SKM-1 treated with dmso at 0.1 percent for 144 hours (cell line): ENCODE measurements around the gene SCN4B.
"Not testable (repeated sequence)": the region's sequence is repeated elsewhere in the genome, so short reads cannot be mapped to it uniquely, and the experiment has no call there.

ENCODE experiments used
- DNase-seq: peaks from one replicate; lab custom pipeline; 2025; ENCODE audit not compliant: unreplicated experiment; lab: John Stamatoyannopoulos, UW

Gene SCN4B, protein sequence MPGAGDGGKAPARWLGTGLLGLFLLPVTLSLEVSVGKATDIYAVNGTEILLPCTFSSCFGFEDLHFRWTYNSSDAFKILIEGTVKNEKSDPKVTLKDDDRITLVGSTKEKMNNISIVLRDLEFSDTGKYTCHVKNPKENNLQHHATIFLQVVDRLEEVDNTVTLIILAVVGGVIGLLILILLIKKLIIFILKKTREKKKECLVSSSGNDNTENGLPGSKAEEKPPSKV

GRCh38 chr11:118152552-118153471, at the start of gene SCN4B:
Gene SCN4B (minus strand): TSS chr11:118152823. CDS start chr11:118152673, 150 bp downstream.
- DNase-seq: no peak

GRCh38 chr11:118201966-118202365, 49.3 kb upstream of the SCN4B start:
- no peak for DNase-seq

DNA sequence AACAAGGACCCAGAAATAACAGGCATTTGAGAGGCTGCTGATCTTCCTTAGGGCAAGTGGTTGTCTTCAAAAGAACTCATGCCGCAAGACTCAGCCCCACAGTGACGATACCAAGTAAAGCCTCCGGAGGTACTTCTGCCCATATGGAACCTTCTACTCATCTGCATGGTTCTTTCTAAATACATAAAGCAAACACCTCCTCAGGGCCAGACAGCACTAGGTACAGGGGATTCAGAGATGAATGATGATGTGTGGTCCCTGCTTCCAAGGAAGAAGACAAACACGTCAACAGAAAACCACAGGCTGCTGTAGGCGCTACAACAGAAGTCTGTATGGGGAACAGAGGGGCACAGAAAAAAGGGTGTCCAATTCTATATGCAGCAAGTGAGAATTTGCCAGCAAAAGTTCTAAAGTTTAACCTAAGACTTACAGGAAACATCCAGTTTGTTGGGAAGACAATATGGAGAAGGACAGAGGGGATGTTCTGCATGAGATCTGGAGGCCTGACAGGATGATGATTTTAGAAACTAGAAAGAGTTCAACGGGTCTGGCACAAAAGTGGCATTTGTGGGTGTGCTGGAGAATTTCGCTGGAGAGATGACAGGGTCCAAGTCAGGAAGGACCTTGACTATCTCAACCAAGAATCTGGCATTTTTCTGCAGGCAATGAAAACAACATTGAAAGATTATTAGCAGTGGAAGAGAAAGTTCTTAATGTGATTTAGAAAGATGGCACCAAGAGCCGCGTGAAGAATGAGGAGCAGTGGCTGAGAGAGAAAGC, 48.5 kb upstream of the SCN4B start:
- no peak for DNase-seq

DNA sequence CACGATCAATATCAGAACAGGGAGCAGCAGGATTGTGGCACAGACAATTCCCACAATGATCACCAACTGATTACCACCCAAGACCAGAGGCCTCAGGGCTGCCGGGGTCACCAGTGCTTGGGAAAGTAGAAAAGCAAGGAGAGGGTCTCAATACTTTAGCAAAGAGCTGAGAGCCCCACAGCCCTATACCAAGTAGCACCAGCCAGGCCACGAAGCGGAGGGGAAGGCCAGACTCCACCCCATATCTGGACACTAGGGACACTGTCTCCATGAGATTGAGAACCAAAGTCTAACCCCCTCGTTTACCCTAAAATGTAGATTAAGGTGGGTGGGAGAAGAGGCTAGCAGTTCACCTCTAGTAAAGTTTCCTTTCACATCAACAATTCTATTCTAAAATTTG, 47.9 kb upstream of the SCN4B start:
- DNase-seq: no peak

DNA sequence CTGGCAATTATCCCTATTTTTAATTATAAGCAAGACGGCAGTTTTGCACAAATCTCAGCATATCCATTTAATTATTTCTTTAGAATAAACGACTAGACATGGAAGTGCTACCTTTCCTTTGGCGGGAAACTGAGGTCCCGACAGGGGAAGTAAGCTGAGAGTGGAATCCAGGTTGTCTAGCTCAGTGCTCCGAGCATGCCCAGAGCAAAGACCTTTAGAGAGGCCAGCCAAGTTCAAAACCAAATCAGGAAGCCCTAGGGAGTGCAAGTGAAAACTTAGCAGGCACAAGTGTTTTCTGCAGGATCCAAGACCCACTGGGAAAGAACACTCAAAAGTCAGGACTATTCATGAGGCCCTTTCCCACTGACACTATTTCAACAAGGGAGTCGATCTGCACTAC, 46.5 kb upstream of the SCN4B start:
- no peak for DNase-seq

GRCh38 chr11:118198370-118198769, 45.7 kb upstream of the SCN4B start:
- DNase-seq: peak; percentile 64

- no peak for DNase-seq
Measured at GRCh38 chr11:118194835-118195627, 42.4 kb upstream of the SCN4B start.

DNA sequence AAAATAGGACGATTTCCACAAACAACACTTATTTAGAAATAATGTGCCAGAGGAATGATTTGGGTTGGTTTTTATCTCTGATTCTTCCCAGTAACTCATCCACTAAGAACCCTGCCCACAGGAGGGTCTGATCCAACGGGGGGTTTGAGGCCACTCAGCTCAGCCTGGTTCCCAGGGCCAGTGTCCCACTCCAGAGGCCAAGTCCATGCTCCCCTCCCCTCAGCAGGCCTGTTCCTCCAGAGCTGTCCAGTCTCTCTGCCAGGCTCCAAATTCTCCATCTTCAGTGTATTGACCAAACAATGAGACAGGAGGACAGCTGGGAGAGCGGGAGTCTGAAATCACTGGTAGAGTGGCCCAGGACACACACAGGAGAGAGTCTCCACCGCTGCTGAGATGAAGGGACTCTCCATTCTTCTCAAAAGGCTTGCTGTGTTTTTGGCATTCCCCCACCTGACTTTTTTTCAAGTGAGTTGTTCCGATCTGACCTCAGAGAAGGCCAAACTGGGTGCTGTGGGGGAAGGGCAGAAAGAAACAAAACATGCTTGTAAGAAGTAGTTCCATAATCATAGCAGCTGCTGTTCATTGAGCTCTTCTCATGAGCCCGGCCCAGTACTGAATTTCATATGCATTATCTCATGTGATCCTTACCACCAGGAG, 41.4 kb upstream of the SCN4B start:
- no peak for DNase-seq

DNA sequence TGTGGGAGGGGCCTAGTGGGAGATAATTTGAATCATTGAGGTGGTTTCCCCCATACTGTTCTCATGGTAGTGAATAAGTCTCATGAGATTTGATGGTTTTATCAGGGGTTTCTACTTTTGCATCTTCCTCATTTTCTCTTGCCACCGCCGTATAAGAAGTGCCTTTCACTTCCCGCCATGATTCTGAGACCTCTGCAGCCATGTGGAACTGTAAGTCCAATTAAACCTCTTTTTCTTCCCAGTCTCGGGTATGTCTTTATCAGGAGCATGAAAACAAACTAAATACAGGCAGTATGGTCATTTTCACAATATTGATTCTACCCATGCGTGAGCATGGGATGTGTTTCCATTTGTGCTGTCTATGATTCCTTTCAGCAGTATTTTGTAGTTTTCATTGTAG, 40.2 kb upstream of the SCN4B start:
- not testable (repeated sequence) for DNase-seq

DNA sequence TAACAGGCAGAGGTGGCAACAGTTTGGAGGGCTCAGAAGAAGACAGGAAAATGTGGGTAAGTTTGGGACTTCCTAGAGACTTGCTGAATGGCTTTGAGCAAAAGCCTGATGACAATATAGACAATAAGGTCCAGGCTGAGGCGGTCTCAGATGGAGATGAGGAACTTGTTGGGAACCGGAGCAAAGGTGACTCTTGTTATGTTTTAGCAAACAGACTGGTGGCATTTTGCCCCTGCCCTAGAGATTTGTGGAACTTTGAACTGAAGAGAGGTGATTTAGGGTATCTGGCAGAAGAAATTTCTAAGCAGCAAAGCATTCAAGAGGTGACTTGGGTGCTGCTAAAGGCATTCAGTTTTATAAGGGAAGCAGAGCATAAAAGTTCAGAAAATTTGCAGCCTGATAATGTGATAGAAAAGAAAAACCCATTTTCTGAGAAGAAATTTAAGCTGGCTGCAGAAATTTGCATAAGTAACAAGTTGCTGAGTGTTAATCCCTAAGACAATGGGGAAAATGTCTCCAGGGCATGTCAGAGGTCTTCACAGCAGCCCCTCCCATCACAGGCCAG, 38.4 kb upstream of the SCN4B start:
- DNase-seq: not testable (repeated sequence)

DNA sequence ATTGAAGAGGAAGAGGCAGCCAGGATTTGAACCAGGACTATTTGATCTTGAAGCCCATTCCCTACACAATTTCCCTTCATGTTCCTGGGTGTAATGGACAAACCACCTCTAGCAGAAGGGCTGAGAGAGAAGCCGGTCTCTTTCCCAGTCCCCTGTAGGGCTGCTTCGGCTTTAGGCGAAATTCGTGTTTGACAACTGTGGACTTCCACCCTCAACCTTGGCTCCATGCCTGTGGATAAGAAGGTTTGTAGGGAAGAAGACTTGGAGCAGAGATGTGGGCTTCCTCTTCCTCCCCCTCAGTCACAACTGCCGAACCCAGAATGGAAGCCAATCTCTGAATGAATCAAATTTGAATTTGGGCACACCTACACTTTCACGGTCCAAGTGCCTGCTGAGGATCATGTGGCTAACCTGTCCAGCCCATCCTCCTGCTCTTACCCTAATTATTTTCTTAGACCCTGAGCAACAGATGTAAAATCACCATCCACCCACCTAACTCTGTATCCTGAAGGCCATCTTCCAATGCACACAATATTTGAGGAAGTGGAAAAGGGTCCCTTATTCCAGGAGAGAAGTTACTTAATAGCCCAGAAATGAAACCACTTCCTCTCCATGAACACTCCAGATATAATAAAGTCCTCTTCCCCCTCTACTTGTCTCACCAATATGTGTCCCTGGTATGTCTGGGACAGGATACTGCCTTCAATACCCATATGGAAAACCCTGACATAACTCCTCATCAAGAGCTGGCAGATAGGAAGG, 33.9 kb upstream of the SCN4B start:
- peak; percentile 75 for DNase-seq

DNA sequence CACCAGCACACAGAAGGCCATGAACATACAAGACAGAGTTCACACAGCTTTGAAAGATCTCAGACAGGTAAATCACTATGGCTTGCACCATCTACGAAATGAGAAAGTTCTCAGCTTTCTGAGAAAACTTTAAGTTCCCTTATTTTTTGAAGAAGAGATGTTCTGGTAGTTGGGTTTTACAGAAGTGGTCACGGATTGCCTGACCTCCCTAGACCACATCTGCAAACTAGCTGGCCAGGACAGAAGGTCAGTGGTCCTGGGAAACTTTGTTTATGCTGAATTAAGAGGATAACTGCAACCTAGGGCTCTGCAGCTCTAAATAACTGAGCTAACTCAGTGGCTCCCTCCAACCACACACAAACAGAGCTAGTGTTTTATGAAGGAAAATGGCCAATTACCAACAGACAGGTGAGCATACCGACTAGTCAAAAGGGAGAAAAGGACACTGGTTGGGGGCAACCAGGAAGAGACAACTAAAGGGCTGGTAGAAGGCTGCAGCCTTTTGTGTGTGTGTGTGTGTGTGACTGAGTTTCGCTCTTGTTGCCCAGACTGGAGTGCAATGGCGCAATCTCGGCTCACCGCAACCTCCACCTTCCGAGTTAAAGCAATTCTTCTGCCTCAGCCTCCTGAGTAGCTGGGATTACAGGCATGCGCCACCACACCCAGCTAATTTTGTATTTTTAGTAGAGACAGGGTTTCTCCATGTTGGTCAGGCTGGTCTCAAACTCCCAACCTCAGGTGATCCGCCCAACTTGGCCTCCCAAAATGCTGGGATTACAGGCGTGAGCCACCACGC, 32.4 kb upstream of the SCN4B start:
- DNase-seq: peak; percentile 89

DNA sequence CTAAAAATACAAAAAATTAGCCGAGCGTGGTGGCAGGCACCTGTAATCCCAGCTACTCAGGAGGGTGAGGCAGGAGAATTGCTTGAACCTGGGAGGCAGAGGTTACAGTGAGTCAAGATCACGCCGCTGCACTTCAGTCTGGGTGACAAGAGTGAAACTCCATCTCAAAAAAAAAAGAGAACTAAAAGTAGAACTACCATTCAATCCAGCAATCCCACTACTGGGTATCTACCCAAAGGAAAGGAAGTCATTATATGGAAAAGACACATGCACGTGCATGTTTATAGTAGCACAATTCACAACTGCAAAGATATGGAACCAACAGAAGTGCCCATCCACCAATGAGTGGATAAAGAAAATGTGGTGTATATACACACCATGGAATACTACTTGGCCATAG, 31.1 kb upstream of the SCN4B start:
- not testable (repeated sequence) for DNase-seq

- DNase-seq: no peak
Measured at GRCh38 chr11:118180300-118180703, 27.7 kb upstream of the SCN4B start.

GRCh38 chr11:118176778-118177134, 24.1 kb upstream of the SCN4B start:
- DNase-seq: no peak

DNA sequence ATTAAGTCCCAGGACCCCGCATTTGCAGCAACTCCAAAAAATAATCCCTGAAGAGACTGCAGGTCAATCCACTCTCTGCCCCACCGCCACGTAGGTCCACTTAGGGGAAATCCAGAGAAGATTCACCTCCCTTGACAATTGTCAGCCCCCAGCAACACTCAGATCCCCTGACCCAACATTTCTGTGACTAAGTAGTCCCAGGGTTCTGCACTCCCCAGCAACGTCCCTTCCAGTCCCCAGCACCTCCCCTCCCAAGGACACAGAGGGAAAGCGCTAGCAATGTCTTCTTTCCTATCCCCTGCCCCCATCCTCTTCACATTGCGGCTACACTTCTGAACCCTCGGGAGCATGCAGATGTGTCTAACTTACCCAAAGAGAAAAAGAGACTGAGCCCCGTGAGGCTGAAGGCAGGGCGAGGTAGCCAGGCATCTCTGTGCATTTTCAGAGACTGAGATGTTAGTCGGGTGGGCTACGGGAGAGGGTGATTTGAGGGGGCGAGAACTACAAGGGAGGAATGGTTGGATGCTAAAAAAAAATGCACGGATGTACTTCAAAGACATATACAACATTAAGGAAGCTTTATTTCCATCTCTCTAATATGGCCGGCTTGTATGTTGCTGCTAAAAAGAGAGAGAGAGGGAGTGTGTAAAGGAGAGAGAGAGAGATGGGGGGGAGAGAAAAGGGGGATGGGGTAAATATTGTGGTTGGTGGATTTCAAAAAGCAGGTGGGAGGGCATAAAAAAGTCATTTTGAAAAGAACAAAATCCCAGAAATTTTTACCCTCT, 23.6 kb upstream of the SCN4B start, which contains the start of gene SCN2B:
TSS of gene SCN2B (minus strand) at position 647 of the 785 bp plus-strand sequence. CDS start at position 439, 208 bp downstream.
- no peak for DNase-seq
